Dermis lymphatic vessel endothelial cell (primary cell): Measurements from ENCODE around the gene PRSS16. TPM values are rescaled to one million over a fixed set of nuclear protein-coding genes. Genes with fewer than 3 reads are reported as not detected.

Experiments used
- total RNA-seq: library from RNA; depleted of rRNA; stranded (reverse); fragments of >200 nt; gene quantifications from 2 replicates; pipeline ENCODE4 v1.2.1, GENCODE V29; 2014

The PRSS16 gene, protein sequence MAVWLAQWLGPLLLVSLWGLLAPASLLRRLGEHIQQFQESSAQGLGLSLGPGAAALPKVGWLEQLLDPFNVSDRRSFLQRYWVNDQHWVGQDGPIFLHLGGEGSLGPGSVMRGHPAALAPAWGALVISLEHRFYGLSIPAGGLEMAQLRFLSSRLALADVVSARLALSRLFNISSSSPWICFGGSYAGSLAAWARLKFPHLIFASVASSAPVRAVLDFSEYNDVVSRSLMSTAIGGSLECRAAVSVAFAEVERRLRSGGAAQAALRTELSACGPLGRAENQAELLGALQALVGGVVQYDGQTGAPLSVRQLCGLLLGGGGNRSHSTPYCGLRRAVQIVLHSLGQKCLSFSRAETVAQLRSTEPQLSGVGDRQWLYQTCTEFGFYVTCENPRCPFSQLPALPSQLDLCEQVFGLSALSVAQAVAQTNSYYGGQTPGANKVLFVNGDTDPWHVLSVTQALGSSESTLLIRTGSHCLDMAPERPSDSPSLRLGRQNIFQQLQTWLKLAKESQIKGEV
- total RNA-seq: 0.09 TPM in 1 of 2 replicates, not detected in the other

DNA sequence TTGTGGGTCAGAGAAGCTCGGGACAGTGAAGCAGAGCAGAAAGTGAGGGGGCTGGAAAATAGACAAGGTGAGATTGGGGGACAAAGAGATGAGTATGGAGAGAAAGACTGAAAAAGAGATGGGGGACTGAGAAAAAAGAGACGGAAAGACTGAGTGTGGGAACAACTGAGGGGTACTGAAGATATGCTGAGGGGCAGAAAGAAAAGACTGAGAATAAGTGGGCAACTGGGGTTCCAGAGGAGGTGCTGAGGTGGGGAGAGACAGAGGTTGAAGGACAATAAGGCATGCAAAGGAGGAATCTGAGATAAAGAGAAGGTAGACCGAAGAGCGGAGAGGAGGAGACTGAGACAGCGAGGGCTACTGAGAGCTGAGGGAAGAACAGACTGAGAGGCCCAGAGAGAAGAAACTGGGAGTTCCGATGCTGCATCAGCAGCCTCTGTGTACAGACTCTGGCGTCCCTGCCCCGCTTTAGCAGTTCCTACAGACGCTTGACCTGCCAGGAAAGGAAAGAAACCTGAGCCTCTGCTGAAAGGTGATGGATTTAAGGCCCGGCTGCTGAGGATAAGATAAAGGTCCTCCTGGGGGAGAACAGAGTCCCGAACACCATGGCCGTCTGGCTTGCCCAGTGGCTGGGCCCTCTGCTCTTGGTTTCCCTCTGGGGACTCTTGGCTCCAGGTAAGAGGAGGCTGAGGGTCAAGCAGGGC is at the start of gene PRSS16:
PRSS16 (plus strand) TSS at position 569 of the 704 bp plus-strand sequence; CDS start at position 606, 37 bp downstream.

Other genes with a start within 250 kb of the PRSS16 start
- not detected in 2 replicates for gene POM121L2, start 64.6 kb downstream of the PRSS16 start, total RNA-seq
- gene ZNF391, start 141.1 kb downstream of the PRSS16 start, total RNA-seq: 0.26 and 0.33 TPM in 2 replicates
- gene ZNF184, start 225.4 kb downstream of the PRSS16 start, total RNA-seq: 4.8 and 7.5 TPM in 2 replicates